ENCODE measurements around the gene TTLL11.

The TTLL11 gene

DNA sequence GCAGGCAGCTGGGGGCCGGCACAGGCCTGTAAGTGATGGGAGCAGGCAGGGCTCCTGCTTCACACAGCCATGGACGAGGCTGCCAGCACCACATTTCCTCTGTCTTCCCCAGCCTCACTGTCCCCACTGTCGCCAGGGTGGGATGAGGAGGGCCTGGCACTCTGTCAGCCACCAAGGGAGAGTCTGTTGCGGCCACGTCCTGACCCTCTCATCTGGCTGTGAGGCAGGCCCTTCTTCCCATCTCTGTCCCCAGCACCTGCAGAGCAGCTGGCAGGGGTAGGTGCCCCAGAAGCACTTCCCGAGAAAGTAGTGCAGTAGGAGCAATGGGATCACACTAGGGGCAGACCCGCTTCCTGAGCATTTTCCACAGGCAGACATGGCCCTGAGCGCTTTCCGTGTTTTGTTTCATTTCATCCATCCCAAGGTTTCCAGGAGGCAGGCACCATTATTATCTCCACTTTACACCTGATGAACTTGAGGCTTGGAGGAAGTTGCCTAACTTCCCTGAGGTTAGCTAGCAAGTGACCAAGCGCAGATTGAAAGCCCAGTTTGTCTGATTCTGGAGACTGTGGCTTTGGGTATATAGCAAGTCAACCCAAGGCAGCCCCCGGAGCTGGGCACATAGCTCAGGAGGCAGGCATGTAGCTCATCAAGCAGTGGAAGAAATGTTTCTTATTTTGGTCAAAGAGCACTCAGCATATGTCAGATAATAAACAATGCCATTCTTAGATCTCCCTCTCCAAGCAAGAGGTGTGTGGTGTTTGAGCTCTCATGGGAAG lies 239.3 kb downstream of the TTLL11 start:
- H3K79me2 ChIP-seq (ENCODE audit: insufficient read depth, low read length), result no peaks in the 10 kb centered on the region
- H3F3A ChIP-seq (ENCODE audit: low read depth), result no peaks in the 10 kb centered on the region
- H3K27me3 ChIP-seq (ENCODE audit: insufficient read depth, low read length, poor library complexity, severe bottlenecking), result no peaks in the 10 kb centered on the region
- H3K9ac ChIP-seq (ENCODE audit: low read depth, low read length, poor library complexity, severe bottlenecking), result no peak overlapping the region
- H4K20me1 ChIP-seq (ENCODE audit: insufficient read depth, low read length, poor library complexity, severe bottlenecking), result no peaks in the 10 kb centered on the region
- H2AFZ ChIP-seq (ENCODE audit: low read length), result no peak overlapping the region
- no peaks in the 10 kb centered on the region for H3K4me1 ChIP-seq (ENCODE audit: insufficient read depth, low read length, poor library complexity, severe bottlenecking)
- no peak overlapping the region for H3K4me2 ChIP-seq (ENCODE audit: low read depth, low read length, poor library complexity, severe bottlenecking)
- no peak overlapping the region for H3K4me3 ChIP-seq (ENCODE audit: low read length, poor library complexity, severe bottlenecking)
- TF ChIP-seq, protein P1, sequence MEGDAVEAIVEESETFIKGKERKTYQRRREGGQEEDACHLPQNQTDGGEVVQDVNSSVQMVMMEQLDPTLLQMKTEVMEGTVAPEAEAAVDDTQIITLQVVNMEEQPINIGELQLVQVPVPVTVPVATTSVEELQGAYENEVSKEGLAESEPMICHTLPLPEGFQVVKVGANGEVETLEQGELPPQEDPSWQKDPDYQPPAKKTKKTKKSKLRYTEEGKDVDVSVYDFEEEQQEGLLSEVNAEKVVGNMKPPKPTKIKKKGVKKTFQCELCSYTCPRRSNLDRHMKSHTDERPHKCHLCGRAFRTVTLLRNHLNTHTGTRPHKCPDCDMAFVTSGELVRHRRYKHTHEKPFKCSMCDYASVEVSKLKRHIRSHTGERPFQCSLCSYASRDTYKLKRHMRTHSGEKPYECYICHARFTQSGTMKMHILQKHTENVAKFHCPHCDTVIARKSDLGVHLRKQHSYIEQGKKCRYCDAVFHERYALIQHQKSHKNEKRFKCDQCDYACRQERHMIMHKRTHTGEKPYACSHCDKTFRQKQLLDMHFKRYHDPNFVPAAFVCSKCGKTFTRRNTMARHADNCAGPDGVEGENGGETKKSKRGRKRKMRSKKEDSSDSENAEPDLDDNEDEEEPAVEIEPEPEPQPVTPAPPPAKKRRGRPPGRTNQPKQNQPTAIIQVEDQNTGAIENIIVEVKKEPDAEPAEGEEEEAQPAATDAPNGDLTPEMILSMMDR (conservative IDR thresholded peaks at IDR 0.05; ENCODE audit: low read length), result no peak
- TF ChIP-seq EZH2phosphoT487 (IDR thresholded peaks at IDR 0.05; ENCODE audit: borderline replicate concordance), result no peak
- H3K9me3 ChIP-seq (ENCODE audit: insufficient read depth, low read depth, low read length), result peaks cover 5% of the 10 kb centered on the region; the same call in 1 of the 2 replicates
- peaks cover 9% of the 10 kb centered on the region; the same call in 1 of the 2 replicates for H3K36me3 ChIP-seq (ENCODE audit: insufficient read depth, low read length)
- no peaks in the 10 kb centered on the region for H3K9me2 ChIP-seq (replicated peaks; ENCODE audit: low read depth, low read length)

DNA sequence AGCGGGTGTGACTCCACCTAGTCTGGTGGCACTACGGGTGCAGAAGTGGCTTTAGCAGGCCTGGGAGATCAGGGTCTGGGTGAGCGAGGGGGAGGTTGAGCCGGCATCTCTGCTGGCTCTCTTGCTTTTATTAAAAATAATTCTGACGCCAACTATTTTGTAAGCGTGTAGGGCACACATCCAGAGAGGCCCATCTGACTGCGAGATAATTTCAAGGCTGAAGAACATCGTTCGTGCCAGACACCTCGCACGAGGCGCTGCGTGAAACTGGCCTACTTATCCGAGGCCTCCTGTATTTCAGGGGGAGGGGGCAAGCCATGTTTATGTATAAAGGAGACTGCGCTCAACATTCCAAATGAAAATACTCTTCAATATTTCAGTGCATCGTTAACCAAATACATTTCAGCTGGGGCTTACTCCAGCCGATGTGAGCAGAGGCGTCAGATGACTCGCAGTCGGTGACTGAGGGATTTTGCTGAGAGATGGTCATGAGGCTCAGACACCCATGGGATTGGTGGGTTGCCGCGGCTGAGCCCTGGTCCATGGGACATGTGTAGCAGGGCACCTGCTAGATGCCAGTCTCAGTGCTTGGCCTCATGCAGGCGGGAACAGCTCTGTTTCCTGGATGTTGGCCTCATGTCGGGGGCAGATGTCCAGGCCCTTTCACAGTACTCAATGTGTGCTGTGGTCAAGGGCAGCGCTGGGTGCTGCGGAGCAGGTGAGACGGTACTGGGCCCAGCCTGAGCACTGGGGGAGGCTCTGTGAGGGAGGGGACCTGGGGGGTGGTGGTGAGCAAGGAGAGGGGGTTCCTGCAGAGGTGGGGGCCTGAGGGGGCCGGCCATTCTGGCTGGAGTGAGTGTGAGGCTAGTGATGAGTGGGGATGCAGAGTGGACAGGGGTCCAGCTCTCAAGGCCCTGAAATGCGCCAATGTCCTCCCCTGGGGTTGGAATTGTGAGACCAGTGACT lies 240.2 kb downstream of the TTLL11 start:
- H3K4me1 ChIP-seq (ENCODE audit: insufficient read depth, low read length, poor library complexity, severe bottlenecking), result no peaks in the 10 kb centered on the region
- H3K27me3 ChIP-seq (ENCODE audit: insufficient read depth, low read length, poor library complexity, severe bottlenecking), result no peaks in the 10 kb centered on the region
- no peaks in the 10 kb centered on the region for H3K79me2 ChIP-seq (ENCODE audit: insufficient read depth, low read length)
- H3K9me3 ChIP-seq (ENCODE audit: insufficient read depth, low read depth, low read length), result peaks cover 6% of the 10 kb centered on the region; the same call in 1 of the 2 replicates
- no peak overlapping the region for H3K4me3 ChIP-seq (ENCODE audit: low read length, poor library complexity, severe bottlenecking)
- H4K20me1 ChIP-seq (ENCODE audit: insufficient read depth, low read length, poor library complexity, severe bottlenecking), result no peaks in the 10 kb centered on the region
- no peaks in the 10 kb centered on the region for H3K9me2 ChIP-seq (replicated peaks; ENCODE audit: low read depth, low read length)
- no peak overlapping the region for H3K4me2 ChIP-seq (ENCODE audit: low read depth, low read length, poor library complexity, severe bottlenecking)
- no peak overlapping the region for H2AFZ ChIP-seq (ENCODE audit: low read length)
- no peaks in the 10 kb centered on the region for H3F3A ChIP-seq (ENCODE audit: low read depth)
- H3K9ac ChIP-seq (ENCODE audit: low read depth, low read length, poor library complexity, severe bottlenecking), result no peak overlapping the region
- peaks cover 6% of the 10 kb centered on the region; the same call in 1 of the 2 replicates for H3K36me3 ChIP-seq (ENCODE audit: insufficient read depth, low read length)
- TF ChIP-seq EZH2phosphoT487 (IDR thresholded peaks at IDR 0.05; ENCODE audit: borderline replicate concordance), result no peak
- TF ChIP-seq, protein P1 (conservative IDR thresholded peaks at IDR 0.05; ENCODE audit: low read length), result no peak

DNA sequence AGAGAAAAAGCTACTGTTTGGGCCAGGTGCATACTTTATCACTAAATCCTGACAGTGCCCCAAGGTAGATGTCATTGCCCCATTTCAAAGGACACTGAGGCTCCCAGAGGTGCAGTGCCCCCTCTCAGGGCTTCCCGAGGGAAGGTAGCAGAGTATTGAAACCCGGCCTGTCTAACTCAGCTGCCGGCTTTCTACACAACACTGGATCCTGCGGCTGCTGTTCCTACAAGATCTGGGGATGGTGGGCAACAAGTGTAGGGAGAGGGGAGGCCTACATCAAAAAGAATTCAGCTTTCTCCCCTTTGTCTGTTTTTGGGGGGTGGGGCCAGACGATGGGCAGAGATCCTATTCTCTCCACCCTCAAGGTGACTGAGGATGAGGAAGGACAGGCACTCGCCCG lies 240.9 kb downstream of the TTLL11 start:
- H3K9me3 ChIP-seq (ENCODE audit: insufficient read depth, low read depth, low read length), result peaks cover 6% of the 10 kb centered on the region; the same call in 1 of the 2 replicates
- no peaks in the 10 kb centered on the region for H3F3A ChIP-seq (ENCODE audit: low read depth)
- no peak for TF ChIP-seq EZH2phosphoT487 (IDR thresholded peaks at IDR 0.05; ENCODE audit: borderline replicate concordance)
- TF ChIP-seq, protein P1 (conservative IDR thresholded peaks at IDR 0.05; ENCODE audit: low read length), result no peak
- no peaks in the 10 kb centered on the region for H3K4me1 ChIP-seq (ENCODE audit: insufficient read depth, low read length, poor library complexity, severe bottlenecking)
- no peak overlapping the region for H2AFZ ChIP-seq (ENCODE audit: low read length)
- no peaks in the 10 kb centered on the region for H4K20me1 ChIP-seq (ENCODE audit: insufficient read depth, low read length, poor library complexity, severe bottlenecking)
- no peak overlapping the region for H3K4me3 ChIP-seq (ENCODE audit: low read length, poor library complexity, severe bottlenecking)
- H3K36me3 ChIP-seq (ENCODE audit: insufficient read depth, low read length), result peaks cover 6% of the 10 kb centered on the region; the same call in 1 of the 2 replicates
- H3K27me3 ChIP-seq (ENCODE audit: insufficient read depth, low read length, poor library complexity, severe bottlenecking), result no peaks in the 10 kb centered on the region
- H3K9ac ChIP-seq (ENCODE audit: low read depth, low read length, poor library complexity, severe bottlenecking), result no peak overlapping the region
- no peak overlapping the region for H3K4me2 ChIP-seq (ENCODE audit: low read depth, low read length, poor library complexity, severe bottlenecking)
- H3K79me2 ChIP-seq (ENCODE audit: insufficient read depth, low read length), result no peaks in the 10 kb centered on the region
- no peaks in the 10 kb centered on the region for H3K9me2 ChIP-seq (replicated peaks; ENCODE audit: low read depth, low read length)

Data from Loucy (cell line).